ENCODE data around the gene ADAMTSL5. TPM values are rescaled to one million over a fixed set of nuclear protein-coding genes. Genes with fewer than 3 reads are reported as not detected.

The ADAMTSL5 gene
- total and polyA plus RNA-seq, 4 donors = 0.09 to 1.8 (median 1.1) TPM

DNA sequence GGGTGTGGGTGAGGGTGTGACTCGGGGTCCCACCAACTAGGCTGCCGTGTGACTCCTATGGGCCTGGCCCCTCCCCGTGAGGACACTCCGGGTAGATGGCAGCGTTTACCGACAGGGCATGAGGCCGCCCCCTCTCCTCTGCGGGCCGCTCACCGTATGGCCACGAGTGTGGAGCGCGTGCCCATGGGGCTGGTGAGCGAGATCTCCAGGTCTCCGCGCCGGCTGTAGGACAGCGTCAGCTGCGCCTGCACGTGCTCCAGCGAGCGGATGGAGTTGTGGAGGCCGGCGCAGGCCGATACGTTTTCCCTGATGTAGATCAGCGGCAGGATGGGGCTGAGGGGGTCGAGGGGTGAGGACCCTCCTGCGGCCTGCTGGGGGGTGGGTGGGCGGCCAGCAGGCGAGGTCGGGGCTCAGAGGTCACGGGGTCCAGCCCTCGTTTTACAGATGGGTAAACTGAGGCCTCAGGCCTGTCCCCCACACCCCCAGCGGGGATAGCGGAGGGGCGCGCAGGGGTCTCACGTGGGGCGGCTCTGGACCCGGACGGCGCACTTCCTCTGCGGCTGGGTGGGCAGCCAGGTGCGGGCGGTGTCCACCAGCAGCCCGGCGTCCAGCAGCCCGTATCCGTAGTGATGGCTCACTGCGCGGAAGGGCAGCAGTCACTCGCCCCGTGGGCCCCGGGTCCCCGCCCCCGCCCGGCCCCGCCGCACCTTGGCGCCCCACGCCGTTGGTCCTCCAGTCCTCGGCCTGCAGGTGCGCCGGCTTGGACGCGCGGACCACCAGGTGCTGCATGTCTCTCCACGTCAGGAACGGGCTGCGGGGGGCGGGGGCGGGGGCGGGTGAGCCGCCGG lies 29.5 kb downstream of the ADAMTSL5 start:
- Histone ChIP-seq H3K36me3 (ENCODE audit: control insufficient read depth in 4 of 4, insufficient read depth in 3 of 4, low read depth in 1 of 4, low read length in 3 of 4) (no peaks in the 10 kb centered on the region), H3K4me3 (ENCODE audit: low read depth in 1 of 3, low read length in 3 of 3) (no peak overlapping the region), H3K4me1 (ENCODE audit: control insufficient read depth in 4 of 4, insufficient read depth in 4 of 4, low read length in 3 of 4) (peaks cover under 1 to 9% (median 2%) of the 10 kb centered on the region in 4 donors), H3K9me3 (ENCODE audit: control insufficient read depth in 4 of 4, low read length in 3 of 4) (no peaks in the 10 kb centered on the region), H3K27me3 (ENCODE audit: control insufficient read depth in 4 of 4, insufficient read depth in 4 of 4, low read length in 3 of 4) (no peaks in the 10 kb centered on the region), H3K27ac (ENCODE audit: low read depth in 1 of 2, low read length in 2 of 2) (no peak overlapping the region), H3K9ac (ENCODE audit: low read depth in 1 of 2, low read length in 2 of 2) (no peak overlapping the region)
- no peak for TF ChIP-seq EGR1 (IDR thresholded peaks at IDR 0.05; ENCODE audit: low read depth in 2 of 2)
- no peak for TF ChIP-seq HNF4G (IDR thresholded peaks at IDR 0.05)
- DNase-seq (ENCODE audit: low spot score) = no peak
- WGBS = 95% methylated on average over 77 of the region's 77 CpGs

DNA sequence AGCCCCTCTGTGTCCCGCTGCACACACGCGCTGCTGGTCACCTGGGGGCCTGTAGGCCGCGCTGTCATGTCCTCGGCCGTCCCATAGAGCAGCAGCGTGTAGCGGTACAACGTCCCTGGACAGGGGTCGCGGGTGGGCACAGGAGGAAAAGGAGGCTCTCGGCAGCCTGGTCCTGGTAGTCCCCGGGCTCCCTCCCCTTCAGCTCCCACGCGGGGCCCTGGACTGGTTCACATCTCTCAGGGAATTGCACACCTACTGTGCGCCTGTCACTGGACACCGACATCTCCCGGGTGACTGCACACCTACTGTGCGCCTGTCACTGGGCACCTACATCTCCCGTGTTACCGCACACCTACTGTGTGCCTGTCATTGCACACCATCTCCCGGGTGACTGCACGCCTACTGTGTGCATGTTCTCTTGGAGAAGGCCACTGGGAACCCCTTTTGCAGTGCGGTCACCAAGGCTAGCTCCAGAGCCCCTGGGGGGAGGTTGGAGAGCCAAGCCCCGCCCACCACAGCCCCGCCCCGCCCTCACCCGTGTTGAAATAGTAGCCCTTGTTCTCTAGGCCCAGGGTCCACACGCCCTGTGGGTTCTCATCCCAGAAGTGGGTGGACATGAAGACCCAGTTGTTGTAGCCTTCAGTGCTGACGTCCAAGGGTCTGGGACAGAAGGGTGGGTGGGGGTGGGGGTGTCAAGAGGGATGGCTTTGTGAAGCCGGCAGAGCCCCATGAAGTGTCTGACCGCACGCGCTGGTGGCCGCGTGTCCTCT lies 30.3 kb downstream of the ADAMTSL5 start:
- no peaks in the 10 kb centered on the region for H3K36me3 ChIP-seq (ENCODE audit: control insufficient read depth in 4 of 4, insufficient read depth in 3 of 4, low read depth in 1 of 4, low read length in 3 of 4)
- WGBS = 87% methylated on average over 37 of the region's 37 CpGs
- H3K27ac ChIP-seq (ENCODE audit: low read depth in 1 of 2, low read length in 2 of 2) = no peak overlapping the region
- no peak overlapping the region for H3K4me3 ChIP-seq (ENCODE audit: low read depth in 1 of 3, low read length in 3 of 3)
- TF ChIP-seq EGR1 (IDR thresholded peaks at IDR 0.05; ENCODE audit: low read depth in 2 of 2) = no peak
- no peak for TF ChIP-seq YY1 (IDR thresholded peaks at IDR 0.05)
- no peak for TF ChIP-seq TAF1 (conservative IDR thresholded peaks at IDR 0.05)
- no peak overlapping the region for H3K9ac ChIP-seq (ENCODE audit: low read depth in 1 of 2, low read length in 2 of 2)
- peaks cover 2 to 13% (median 6%) of the 10 kb centered on the region in 4 donors for H3K4me1 ChIP-seq (ENCODE audit: control insufficient read depth in 4 of 4, insufficient read depth in 4 of 4, low read length in 3 of 4)
- no peak for DNase-seq (ENCODE audit: low spot score)
- no peaks in the 10 kb centered on the region for H3K27me3 ChIP-seq (ENCODE audit: control insufficient read depth in 4 of 4, insufficient read depth in 4 of 4, low read length in 3 of 4)
- no peaks in the 10 kb centered on the region for H3K9me3 ChIP-seq (ENCODE audit: control insufficient read depth in 4 of 4, low read length in 3 of 4)

DNA sequence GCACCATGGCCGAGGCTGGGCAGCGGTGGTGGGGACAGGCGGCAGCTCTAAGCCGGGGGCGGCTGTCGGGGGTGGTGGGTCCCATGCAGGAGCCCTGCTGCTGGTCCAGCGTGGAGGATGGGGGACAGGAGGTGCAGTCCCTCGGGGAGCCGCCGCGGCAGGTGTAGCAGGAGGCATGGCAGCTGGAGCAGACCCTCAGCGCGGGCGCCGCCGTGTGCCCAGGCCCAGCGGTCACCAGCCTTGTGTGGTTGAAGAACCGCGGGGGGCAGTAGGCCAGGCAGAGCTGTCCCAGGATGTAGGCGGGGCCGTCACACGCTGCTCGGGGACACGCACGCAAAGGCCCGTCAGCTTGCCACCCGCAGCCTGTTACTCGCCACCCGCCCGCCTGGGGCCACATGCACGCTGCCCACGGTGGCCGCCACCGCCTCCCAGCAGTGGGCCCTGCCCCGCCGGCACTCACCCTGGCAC lies 30.9 kb downstream of the ADAMTSL5 start:
- Histone ChIP-seq H3K9ac (ENCODE audit: low read depth in 1 of 2, low read length in 2 of 2) (no peak overlapping the region), H3K36me3 (ENCODE audit: control insufficient read depth in 4 of 4, insufficient read depth in 3 of 4, low read depth in 1 of 4, low read length in 3 of 4) (no peaks in the 10 kb centered on the region), H3K4me1 (ENCODE audit: control insufficient read depth in 4 of 4, insufficient read depth in 4 of 4, low read length in 3 of 4) (peaks cover 2 to 17% (median 8%) of the 10 kb centered on the region in 4 donors), H3K4me3 (ENCODE audit: low read depth in 1 of 3, low read length in 3 of 3) (no peak overlapping the region), H3K27me3 (ENCODE audit: control insufficient read depth in 4 of 4, insufficient read depth in 4 of 4, low read length in 3 of 4) (no peaks in the 10 kb centered on the region), H3K9me3 (ENCODE audit: control insufficient read depth in 4 of 4, low read length in 3 of 4) (no peaks in the 10 kb centered on the region), H3K27ac (ENCODE audit: low read depth in 1 of 2, low read length in 2 of 2) (no peak overlapping the region)
- no peak for DNase-seq (ENCODE audit: low spot score)
- TF ChIP-seq YY1 (IDR thresholded peaks at IDR 0.05) = no peak
- TF ChIP-seq, protein P1, sequence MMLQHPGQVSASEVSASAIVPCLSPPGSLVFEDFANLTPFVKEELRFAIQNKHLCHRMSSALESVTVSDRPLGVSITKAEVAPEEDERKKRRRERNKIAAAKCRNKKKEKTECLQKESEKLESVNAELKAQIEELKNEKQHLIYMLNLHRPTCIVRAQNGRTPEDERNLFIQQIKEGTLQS (IDR thresholded peaks at IDR 0.05) = no peak
- TF ChIP-seq JUND (IDR thresholded peaks at IDR 0.05) = no peak
- no peak for TF ChIP-seq FOXA2 (IDR thresholded peaks at IDR 0.05)
- TF ChIP-seq FOXA1 (IDR thresholded peaks at IDR 0.05) = no peak
- TF ChIP-seq SP1 (IDR thresholded peaks at IDR 0.05) = no peak
- no peak for TF ChIP-seq NR2F2 (IDR thresholded peaks at IDR 0.05)
- WGBS = 93% methylated on average over 36 of the region's 36 CpGs

DNA sequence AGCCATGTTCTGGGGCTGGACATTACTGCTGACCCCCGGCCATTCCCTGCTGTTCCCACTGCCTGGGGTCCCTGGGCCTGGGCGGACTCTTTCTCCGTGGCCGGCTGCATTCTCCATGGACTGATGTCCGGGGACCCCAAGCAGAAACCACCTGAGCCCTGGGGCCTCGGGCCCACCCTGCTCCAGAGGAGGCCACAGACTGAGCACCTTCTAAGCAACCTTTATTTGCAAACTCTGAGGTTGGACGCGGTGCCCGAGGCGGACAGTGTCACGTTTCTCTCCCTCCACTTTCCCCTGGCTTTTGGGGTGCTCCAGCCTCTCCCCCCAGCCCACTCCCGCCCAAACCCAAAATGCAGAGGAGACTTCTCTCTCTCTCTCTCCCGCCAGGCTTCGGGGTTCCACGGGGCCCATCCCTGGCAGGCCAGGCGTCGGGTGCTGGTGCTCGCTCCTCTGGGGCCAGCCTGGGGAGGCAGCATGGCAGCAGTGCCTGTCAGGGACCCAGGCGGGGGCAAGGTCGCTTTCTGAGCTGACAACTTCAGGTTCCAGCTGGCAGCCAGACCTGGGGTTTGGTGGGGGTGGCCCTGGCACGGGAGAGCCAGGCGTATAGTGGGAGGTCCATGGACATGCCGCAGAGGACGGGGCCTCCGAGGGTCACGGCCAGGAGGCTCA lies 31.5 kb downstream of the ADAMTSL5 start:
- Histone ChIP-seq H3K9me3 (ENCODE audit: control insufficient read depth in 4 of 4, low read length in 3 of 4) (no peaks in the 10 kb centered on the region), H3K4me3 (ENCODE audit: low read depth in 1 of 3, low read length in 3 of 3) (no peak overlapping the region), H3K36me3 (ENCODE audit: control insufficient read depth in 4 of 4, insufficient read depth in 3 of 4, low read depth in 1 of 4, low read length in 3 of 4) (peaks cover 0 to 2% (median 0%) of the 10 kb centered on the region in 4 donors), H3K27ac (ENCODE audit: low read depth in 1 of 2, low read length in 2 of 2) (no peak overlapping the region), H3K9ac (ENCODE audit: low read depth in 1 of 2, low read length in 2 of 2) (no peak overlapping the region), H3K4me1 (ENCODE audit: control insufficient read depth in 4 of 4, insufficient read depth in 4 of 4, low read length in 3 of 4) (peaks cover 2 to 17% (median 8%) of the 10 kb centered on the region in 4 donors), H3K27me3 (ENCODE audit: control insufficient read depth in 4 of 4, insufficient read depth in 4 of 4, low read length in 3 of 4) (no peaks in the 10 kb centered on the region)
- WGBS = 92% methylated on average over 26 of the region's 26 CpGs
- TF ChIP-seq RAD21 (IDR thresholded peaks at IDR 0.05) (no peak), GABPA (IDR thresholded peaks at IDR 0.05 in 1 of 2, conservative IDR thresholded peaks at IDR 0.05 in 1 of 2) (no peak), FOXA1 (IDR thresholded peaks at IDR 0.05) (no peak), JUND (IDR thresholded peaks at IDR 0.05) (no peak)
- TF ChIP-seq, protein P2, sequence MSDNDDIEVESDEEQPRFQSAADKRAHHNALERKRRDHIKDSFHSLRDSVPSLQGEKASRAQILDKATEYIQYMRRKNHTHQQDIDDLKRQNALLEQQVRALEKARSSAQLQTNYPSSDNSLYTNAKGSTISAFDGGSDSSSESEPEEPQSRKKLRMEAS (IDR thresholded peaks at IDR 0.05) = no peak
- TF ChIP-seq, protein P3, sequence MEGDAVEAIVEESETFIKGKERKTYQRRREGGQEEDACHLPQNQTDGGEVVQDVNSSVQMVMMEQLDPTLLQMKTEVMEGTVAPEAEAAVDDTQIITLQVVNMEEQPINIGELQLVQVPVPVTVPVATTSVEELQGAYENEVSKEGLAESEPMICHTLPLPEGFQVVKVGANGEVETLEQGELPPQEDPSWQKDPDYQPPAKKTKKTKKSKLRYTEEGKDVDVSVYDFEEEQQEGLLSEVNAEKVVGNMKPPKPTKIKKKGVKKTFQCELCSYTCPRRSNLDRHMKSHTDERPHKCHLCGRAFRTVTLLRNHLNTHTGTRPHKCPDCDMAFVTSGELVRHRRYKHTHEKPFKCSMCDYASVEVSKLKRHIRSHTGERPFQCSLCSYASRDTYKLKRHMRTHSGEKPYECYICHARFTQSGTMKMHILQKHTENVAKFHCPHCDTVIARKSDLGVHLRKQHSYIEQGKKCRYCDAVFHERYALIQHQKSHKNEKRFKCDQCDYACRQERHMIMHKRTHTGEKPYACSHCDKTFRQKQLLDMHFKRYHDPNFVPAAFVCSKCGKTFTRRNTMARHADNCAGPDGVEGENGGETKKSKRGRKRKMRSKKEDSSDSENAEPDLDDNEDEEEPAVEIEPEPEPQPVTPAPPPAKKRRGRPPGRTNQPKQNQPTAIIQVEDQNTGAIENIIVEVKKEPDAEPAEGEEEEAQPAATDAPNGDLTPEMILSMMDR (IDR thresholded peaks at IDR 0.05; ENCODE audit: low read depth, low read length, missing input control) = no peak
- no peak for DNase-seq (ENCODE audit: low spot score)

Measured in liver (tissue), 9 donors.